Iris pigment epithelial cell (primary cell): ENCODE data around the gene WNK2.
"Not testable (repeated sequence)": the region's sequence is repeated elsewhere in the genome, so short reads cannot be mapped to it uniquely, and the experiment has no call there.

Experiments used
- DNase-seq: peaks from one replicate; pipeline ENCODE4 v3.0.0-alpha.2; 2011; ENCODE audit warnings: low read depth

The WNK2 gene

GRCh38 chr9:93336720-93337119, 152.8 kb downstream of the WNK2 start:
- no peak for DNase-seq

GRCh38 chr9:93338196-93338595, 154.3 kb downstream of the WNK2 start:
- not testable (repeated sequence) for DNase-seq

- no peak for DNase-seq
Observed at GRCh38 chr9:93340091-93340490, 156.2 kb downstream of the WNK2 start.

GRCh38 chr9:93341820-93342219, 157.9 kb downstream of the WNK2 start:
- not testable (repeated sequence) for DNase-seq

GRCh38 chr9:93342428-93342827, 158.5 kb downstream of the WNK2 start:
- DNase-seq = not testable (repeated sequence)

- DNase-seq = no peak
Observed at GRCh38 chr9:93343663-93344062, 159.7 kb downstream of the WNK2 start.

- DNase-seq = no peak
Observed at GRCh38 chr9:93345643-93346230, 161.8 kb downstream of the WNK2 start.

- peak; percentile 20 for DNase-seq
Observed at GRCh38 chr9:93346231-93347112, 162.5 kb downstream of the WNK2 start.

GRCh38 chr9:93347371-93347975, 163.5 kb downstream of the WNK2 start:
- DNase-seq = not testable (repeated sequence)

GRCh38 chr9:93353413-93354310, 169.7 kb downstream of the WNK2 start:
- DNase-seq = not testable (repeated sequence)

GRCh38 chr9:93354451-93354850, 170.5 kb downstream of the WNK2 start:
- DNase-seq = no peak

GRCh38 chr9:93355827-93356226, 171.9 kb downstream of the WNK2 start:
- DNase-seq = no peak

GRCh38 chr9:93357649-93358048, 173.7 kb downstream of the WNK2 start:
- DNase-seq = no peak

- DNase-seq = not testable (repeated sequence)
Observed at GRCh38 chr9:93359907-93360306, 176.0 kb downstream of the WNK2 start.

- DNase-seq = no peak
Observed at GRCh38 chr9:93361995-93362394, 178.1 kb downstream of the WNK2 start.

- DNase-seq = no peak
Observed at GRCh38 chr9:93364734-93365426, 180.9 kb downstream of the WNK2 start.

- no peak for DNase-seq
Observed at GRCh38 chr9:93365427-93366118, 181.6 kb downstream of the WNK2 start.

GRCh38 chr9:93366119-93366447, 182.1 kb downstream of the WNK2 start:
- no peak for DNase-seq

- not testable (repeated sequence) for DNase-seq
Observed at GRCh38 chr9:93366486-93366885, 182.5 kb downstream of the WNK2 start.

GRCh38 chr9:93368437-93368836, 184.5 kb downstream of the WNK2 start:
- no peak for DNase-seq

- DNase-seq = no peak
Observed at GRCh38 chr9:93369686-93370085, 185.7 kb downstream of the WNK2 start.
